ENCODE measurements around the gene WNK1. TPM values are rescaled to one million over a fixed set of nuclear protein-coding genes. Genes with fewer than 3 reads are reported as not detected.

The WNK1 gene
- total RNA-seq, 1 donor from 2014 or later: 248 TPM

DNA sequence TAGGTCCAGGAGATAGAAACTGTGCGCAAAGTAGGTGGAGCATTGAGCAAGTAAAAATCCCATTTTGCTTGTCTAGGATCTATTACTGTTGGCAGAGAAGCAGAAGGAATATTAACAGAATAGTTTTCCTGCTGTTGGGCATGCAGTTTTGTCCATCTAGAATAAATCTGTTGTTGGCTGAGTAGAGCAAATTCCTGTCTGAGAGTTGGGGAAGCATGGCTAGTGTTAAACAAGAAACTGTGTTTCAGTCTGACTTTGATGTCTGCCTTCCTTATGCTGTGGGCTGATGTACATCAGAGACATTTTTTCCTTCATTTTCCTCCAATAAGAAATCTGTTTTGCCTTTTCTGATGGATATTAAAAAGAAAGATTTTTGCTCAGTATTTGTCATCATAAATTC, 99.0 kb downstream of the WNK1 start:
- Mint-ChIP-seq H3K27me3 (no peaks in the 10 kb centered on the region), H3K4me1 (ENCODE audit: low read depth) (peaks cover 2% of the 10 kb centered on the region), H3K4me3 (ENCODE audit: low read depth) (no peak overlapping the region), H3K36me3 (ENCODE audit: insufficient read depth) (peaks cover 7% of the 10 kb centered on the region), H3K9me3 (ENCODE audit: low read depth) (no peaks in the 10 kb centered on the region), H3K27ac (no peak overlapping the region)
- no peak for DNase-seq (ENCODE audit: low spot score, unreplicated experiment)
- no peak for TF ChIP-seq CTCF (IDR thresholded peaks at IDR 0.05; ENCODE audit: unreplicated experiment)

- Mint-ChIP-seq H3K27me3 (no peaks in the 10 kb centered on the region), H3K9me3 (ENCODE audit: low read depth) (no peaks in the 10 kb centered on the region), H3K4me1 (ENCODE audit: low read depth) (peaks cover 2% of the 10 kb centered on the region), H3K4me3 (ENCODE audit: low read depth) (no peak overlapping the region), H3K36me3 (ENCODE audit: insufficient read depth) (peaks cover 12% of the 10 kb centered on the region), H3K27ac (no peak overlapping the region)
- no peak for DNase-seq (ENCODE audit: low spot score, unreplicated experiment)
- no peak for TF ChIP-seq CTCF (IDR thresholded peaks at IDR 0.05; ENCODE audit: unreplicated experiment)
Observed at GRCh38 chr12:851913-852312, 99.5 kb downstream of the WNK1 start.

DNA sequence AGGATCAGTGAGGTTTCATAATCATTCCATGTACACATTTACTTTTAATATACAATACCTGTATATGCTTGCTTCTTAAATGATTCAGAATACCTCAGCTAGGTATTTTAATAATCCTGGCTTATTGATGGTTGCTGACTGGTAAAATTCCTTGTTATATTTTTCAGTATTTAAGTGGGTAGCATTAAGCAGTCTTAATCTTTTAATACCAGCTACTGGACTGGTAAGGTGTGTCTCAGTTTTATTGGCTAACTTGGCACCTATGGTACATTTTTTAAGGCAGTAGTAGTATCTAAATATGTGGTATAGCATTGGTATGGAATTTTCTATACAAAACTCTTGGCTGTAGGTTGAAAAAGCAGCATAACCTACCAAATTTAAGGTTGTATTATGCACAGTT, 100.5 kb downstream of the WNK1 start:
- H3K27ac Mint-ChIP-seq: no peak overlapping the region
- H3K27me3 Mint-ChIP-seq: no peaks in the 10 kb centered on the region
- H3K36me3 Mint-ChIP-seq (ENCODE audit: insufficient read depth): peaks cover 9% of the 10 kb centered on the region
- no peak overlapping the region for H3K4me3 Mint-ChIP-seq (ENCODE audit: low read depth)
- DNase-seq (ENCODE audit: low spot score, unreplicated experiment): no peak
- no peak for TF ChIP-seq CTCF (IDR thresholded peaks at IDR 0.05; ENCODE audit: unreplicated experiment)
- H3K9me3 Mint-ChIP-seq (ENCODE audit: low read depth): no peaks in the 10 kb centered on the region
- peaks cover 2% of the 10 kb centered on the region for H3K4me1 Mint-ChIP-seq (ENCODE audit: low read depth)

GRCh38 chr12:857611-858010, 105.2 kb downstream of the WNK1 start:
- Mint-ChIP-seq H3K4me1 (ENCODE audit: low read depth) (no peaks in the 10 kb centered on the region), H3K27ac (no peak overlapping the region), H3K9me3 (ENCODE audit: low read depth) (no peaks in the 10 kb centered on the region), H3K36me3 (ENCODE audit: insufficient read depth) (peaks cover 15% of the 10 kb centered on the region), H3K27me3 (no peaks in the 10 kb centered on the region), H3K4me3 (ENCODE audit: low read depth) (no peak overlapping the region)
- TF ChIP-seq CTCF (IDR thresholded peaks at IDR 0.05; ENCODE audit: unreplicated experiment): no peak
- no peak for DNase-seq (ENCODE audit: low spot score, unreplicated experiment)

GRCh38 chr12:862303-862911, 110.0 kb downstream of the WNK1 start:
- no peak for TF ChIP-seq CTCF (IDR thresholded peaks at IDR 0.05; ENCODE audit: unreplicated experiment)
- Mint-ChIP-seq H3K4me1 (ENCODE audit: low read depth) (no peaks in the 10 kb centered on the region), H3K36me3 (ENCODE audit: insufficient read depth) (peaks cover 21% of the 10 kb centered on the region), H3K27me3 (no peaks in the 10 kb centered on the region), H3K27ac (no peak overlapping the region), H3K9me3 (ENCODE audit: low read depth) (no peaks in the 10 kb centered on the region), H3K4me3 (ENCODE audit: low read depth) (no peak overlapping the region)
- no peak for DNase-seq (ENCODE audit: low spot score, unreplicated experiment)

Data from progenitor cell of endocrine pancreas (in vitro differentiated cells).